ENCODE data around the gene LCE1C.

GRCh38 chr1:152786077-152786476 lies 20.4 kb downstream of the LCE1C start, which contains the start of gene LCE1E:
- no peak for TF ChIP-seq CTCF (IDR thresholded peaks at IDR 0.05)
- no peak for TF ChIP-seq REST (IDR thresholded peaks at IDR 0.05; ENCODE audit: insufficient read depth in 1 of 2, low read depth in 2 of 2, low read length in 1 of 2)

All from Panc1 (cell line).